ENCODE measurements around the gene DCLRE1C. TPM values are rescaled to one million over a fixed set of nuclear protein-coding genes. Genes with fewer than 3 reads are reported as not detected.

The DCLRE1C gene
- total and polyA plus RNA-seq, 9 of the 15 experiments (the other 6 are each of a cell fraction or from before 2014, with no cell fraction given), result 8.8 to 22.2 (median 13.9) TPM

- no peak for TF ChIP-seq ZC3H11A (IDR thresholded peaks at IDR 0.05; ENCODE audit: low read depth, low read length)
- TF ChIP-seq ZNF184 (CRISPR knock-in tag; IDR thresholded peaks at IDR 0.05), result no peak
- TF ChIP-seq ZNF311 (CRISPR knock-in tag; IDR thresholded peaks at IDR 0.05), result no peak
- no peak for TF ChIP-seq TFAM (CRISPR knock-in tag; conservative IDR thresholded peaks at IDR 0.05)
- no peak for TF ChIP-seq KDM4B (IDR thresholded peaks at IDR 0.05; ENCODE audit: borderline replicate concordance in 2 of 2, low read depth in 1 of 2)
- TF ChIP-seq ZEB2 (IDR thresholded peaks at IDR 0.05), result no peak
- no peak for TF ChIP-seq MAFK (IDR thresholded peaks at IDR 0.05; ENCODE audit: low read length)
- no peak for TF ChIP-seq FOXP4 (CRISPR knock-in tag; IDR thresholded peaks at IDR 0.05; ENCODE audit: borderline replicate concordance)
- TF ChIP-seq MYC (IDR thresholded peaks at IDR 0.05; ENCODE audit: low read depth, low read length), result peak; percentile 93
- peak; percentile 65; the same call in 1 of the 2 replicates for TF ChIP-seq MYC (CRISPR knock-in tag; IDR thresholded peaks at IDR 0.05; ENCODE audit: borderline replicate concordance, low read depth)
- TF ChIP-seq NFIC (IDR thresholded peaks at IDR 0.05), result no peak; the same call in 1 of the 2 replicates
- TF ChIP-seq NCOR1 (IDR thresholded peaks at IDR 0.05), result no peak
- no peak for TF ChIP-seq FOXA3 (CRISPR knock-in tag; conservative IDR thresholded peaks at IDR 0.05 in 1 of 2, IDR thresholded peaks at IDR 0.05 in 1 of 2)
- TF ChIP-seq ZFP30 (CRISPR knock-in tag; IDR thresholded peaks at IDR 0.05; ENCODE audit: borderline replicate concordance), result no peak
- TF ChIP-seq NUFIP1 (IDR thresholded peaks at IDR 0.05; ENCODE audit: partially characterized antibody), result no peak
- TF ChIP-seq RFX1 (IDR thresholded peaks at IDR 0.05), result no peak
- TF ChIP-seq PHTF2 (CRISPR knock-in tag; IDR thresholded peaks at IDR 0.05), result no peak
- no peak for TF ChIP-seq UBTF (IDR thresholded peaks at IDR 0.05; ENCODE audit: borderline replicate concordance in 1 of 2, low read depth in 2 of 2, low read length in 2 of 2)
- TF ChIP-seq ZKSCAN3 (CRISPR knock-in tag; IDR thresholded peaks at IDR 0.05), result no peak
- TF ChIP-seq HNRNPLL (IDR thresholded peaks at IDR 0.05; ENCODE audit: low read depth, low read length, poor library complexity, severe bottlenecking), result peak; percentile 71
- TF ChIP-seq CBX8 (IDR thresholded peaks at IDR 0.05; ENCODE audit: borderline replicate concordance, extremely low read depth, low read depth, low read length, poor library complexity, severe bottlenecking), result no peak
- TF ChIP-seq RBM22 (IDR thresholded peaks at IDR 0.05; ENCODE audit: low read depth, low read length, poor library complexity, severe bottlenecking), result peak; percentile 54
Observed at GRCh38 chr10:14954001-14954770, at the start of gene DCLRE1C (continued).
